SU-DHL-6 (cell line): Measurements from ENCODE around the gene CLTA.

Experiments
- H2AFZ ChIP-seq: fragments of 200-600 bp; sonication (generic); 2 replicates; pipeline ENCODE4 v1.6.1; 2014; ENCODE audit warnings: low read depth, mild to moderate bottlenecking, moderate library complexity, mixed read lengths, antibody characterized with exemption, low read length; ENCODE audit not compliant: severe bottlenecking
- H3F3A ChIP-seq: fragments of 200-600 bp; shearing (Covaris generic); 2 replicates; pipeline ENCODE4 v1.6.0; 2016; ENCODE audit warnings: antibody characterized with exemption, mild to moderate bottlenecking; ENCODE audit not compliant: insufficient read depth
- H3K27ac ChIP-seq: fragments of 200-600 bp; sonication (generic); 2 replicates; pipeline ENCODE4 v1.5.1; 2016; ENCODE audit warnings: low read depth, mild to moderate bottlenecking, low read length, moderate library complexity, mixed read lengths
- H3K27me3 ChIP-seq: fragments of 200-600 bp; sonication (generic), shearing (Covaris generic); 2 replicates; pipeline ENCODE4 v1.6.0; 2014; ENCODE audit warnings: mild to moderate bottlenecking, low read length
- H3K36me3 ChIP-seq: fragments of 200-600 bp; sonication (generic); 2 replicates; pipeline ENCODE4 v1.6.1; 2014; ENCODE audit warnings: mild to moderate bottlenecking, low read length, mixed read lengths
- H3K4me2 ChIP-seq: fragments of 300-600, 200-600 bp; shearing (Covaris generic), sonication (generic); 2 replicates; pipeline ENCODE4 v1.6.0; 2014; ENCODE audit warnings: low read length, low read depth, mild to moderate bottlenecking; ENCODE audit not compliant: poor library complexity, severe bottlenecking
- H3K4me3 ChIP-seq: fragments of 200-600 bp; sonication (generic); 2 replicates; pipeline ENCODE4 v1.5.1; 2014; ENCODE audit warnings: antibody characterized with exemption, low read length, mild to moderate bottlenecking, mixed read lengths; ENCODE audit not compliant: insufficient read depth, poor library complexity, severe bottlenecking
- H3K79me2 ChIP-seq: fragments of 200-600 bp; sonication (generic); 2 replicates; pipeline ENCODE4 v1.6.1; 2014; ENCODE audit warnings: mild to moderate bottlenecking, low read length, moderate library complexity; ENCODE audit not compliant: insufficient read depth
- H3K9ac ChIP-seq: fragments of 200-600 bp; sonication (generic); 2 replicates; pipeline ENCODE4 v1.7.0; 2014; ENCODE audit warnings: mild to moderate bottlenecking, low read length
- H3K9me2 ChIP-seq: fragments of 200-600 bp; sonication (generic); replicated peaks from 2 replicates; pipeline ENCODE4 v1.6.1; 2014; ENCODE audit warnings: low read length; ENCODE audit not compliant: insufficient read depth
- H3K9me3 ChIP-seq: fragments of 200-600 bp; sonication (generic); 2 replicates; pipeline ENCODE4 v1.6.1; 2014; ENCODE audit warnings: low read length, mixed read lengths; ENCODE audit not compliant: insufficient read depth
- H4K20me1 ChIP-seq: fragments of 200-600 bp; sonication (generic); 2 replicates; pipeline ENCODE4 v1.6.1; 2014; ENCODE audit warnings: low read depth, mild to moderate bottlenecking, antibody characterized with exemption, low read length, moderate library complexity, mixed read lengths
- EZH2phosphoT487 ChIP-seq: fragments of 200-600 bp; sonication (generic), shearing (Covaris generic); conservative IDR thresholded peaks from 2 replicates; pipeline ENCODE4 v1.6.1; 2018; ENCODE audit warnings: mild to moderate bottlenecking, antibody characterized with exemption, low read length, moderate library complexity, mixed read lengths
- TF ChIP-seq, protein P1 (sequence below): fragments of 200-600 bp; sonication (generic); IDR thresholded peaks from one replicate; pipeline ENCODE4 v1.5.1; 2017; ENCODE audit warnings: antibody characterized with exemption, mild to moderate bottlenecking, low read length, moderate library complexity; ENCODE audit not compliant: insufficient read depth, poor library complexity, severe bottlenecking

The CLTA gene

DNA sequence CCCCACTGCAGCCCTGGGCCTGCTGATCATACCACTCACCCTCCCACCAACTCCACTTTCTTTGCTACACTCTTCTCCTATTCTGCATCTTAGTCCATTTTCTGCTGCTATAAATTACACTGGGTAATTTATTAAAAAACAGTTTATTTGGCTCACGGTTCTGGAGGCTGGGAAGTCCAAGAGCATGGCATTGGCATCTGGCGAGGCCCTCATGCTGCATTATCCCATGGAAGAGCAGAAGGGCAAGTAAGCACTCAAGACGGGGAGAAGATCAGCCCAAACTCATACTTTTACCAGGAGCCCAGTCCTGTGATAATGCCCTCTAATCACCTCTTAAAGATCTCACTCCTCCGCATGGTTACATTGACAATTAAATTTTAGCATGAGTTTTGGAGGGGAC lies 44.8 kb upstream of the CLTA start:
- Histone ChIP-seq H4K20me1 (no peaks in the 10 kb centered on the region), H2AFZ (no peak overlapping the region), H3K4me3 (no peak overlapping the region), H3K79me2 (no peaks in the 10 kb centered on the region), H3K9ac (no peak overlapping the region), H3F3A (no peaks in the 10 kb centered on the region), H3K36me3 (no peaks in the 10 kb centered on the region), H3K27ac (no peak overlapping the region), H3K4me2 (no peak overlapping the region), H3K9me3 (no peaks in the 10 kb centered on the region), H3K9me2 (no peaks in the 10 kb centered on the region), H3K27me3 (no peaks in the 10 kb centered on the region)
- no peak for TF ChIP-seq EZH2phosphoT487
- TF ChIP-seq, protein P1, sequence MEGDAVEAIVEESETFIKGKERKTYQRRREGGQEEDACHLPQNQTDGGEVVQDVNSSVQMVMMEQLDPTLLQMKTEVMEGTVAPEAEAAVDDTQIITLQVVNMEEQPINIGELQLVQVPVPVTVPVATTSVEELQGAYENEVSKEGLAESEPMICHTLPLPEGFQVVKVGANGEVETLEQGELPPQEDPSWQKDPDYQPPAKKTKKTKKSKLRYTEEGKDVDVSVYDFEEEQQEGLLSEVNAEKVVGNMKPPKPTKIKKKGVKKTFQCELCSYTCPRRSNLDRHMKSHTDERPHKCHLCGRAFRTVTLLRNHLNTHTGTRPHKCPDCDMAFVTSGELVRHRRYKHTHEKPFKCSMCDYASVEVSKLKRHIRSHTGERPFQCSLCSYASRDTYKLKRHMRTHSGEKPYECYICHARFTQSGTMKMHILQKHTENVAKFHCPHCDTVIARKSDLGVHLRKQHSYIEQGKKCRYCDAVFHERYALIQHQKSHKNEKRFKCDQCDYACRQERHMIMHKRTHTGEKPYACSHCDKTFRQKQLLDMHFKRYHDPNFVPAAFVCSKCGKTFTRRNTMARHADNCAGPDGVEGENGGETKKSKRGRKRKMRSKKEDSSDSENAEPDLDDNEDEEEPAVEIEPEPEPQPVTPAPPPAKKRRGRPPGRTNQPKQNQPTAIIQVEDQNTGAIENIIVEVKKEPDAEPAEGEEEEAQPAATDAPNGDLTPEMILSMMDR, result no peak

DNA sequence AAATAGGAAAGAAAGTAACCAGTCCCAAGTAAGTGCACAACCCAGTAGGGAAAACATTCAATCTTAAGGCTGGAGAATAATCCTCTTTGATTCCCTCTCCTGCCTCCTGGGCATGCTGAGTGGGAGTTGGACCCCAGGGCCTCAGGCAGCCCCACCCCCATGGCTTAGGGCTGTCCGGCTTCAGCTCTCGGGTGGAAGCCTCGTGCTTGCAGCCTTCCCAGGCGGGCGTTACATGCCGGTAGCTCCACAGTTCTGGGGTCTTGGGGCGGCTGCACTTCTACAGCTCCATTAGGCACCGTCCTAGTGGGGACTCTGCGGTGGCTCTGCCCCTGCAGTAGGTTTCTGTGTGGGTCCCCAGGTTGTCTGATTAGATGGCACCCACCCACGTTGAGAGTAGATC lies 44.1 kb upstream of the CLTA start:
- H3K9ac ChIP-seq, result no peak overlapping the region
- no peak overlapping the region for H2AFZ ChIP-seq
- no peaks in the 10 kb centered on the region for H3K9me2 ChIP-seq
- H3K9me3 ChIP-seq, result no peaks in the 10 kb centered on the region
- no peak overlapping the region for H3K27ac ChIP-seq
- H3F3A ChIP-seq, result no peaks in the 10 kb centered on the region
- H4K20me1 ChIP-seq, result no peaks in the 10 kb centered on the region
- no peak overlapping the region for H3K4me2 ChIP-seq
- TF ChIP-seq, protein P1, result no peak
- no peak for TF ChIP-seq EZH2phosphoT487
- H3K4me3 ChIP-seq, result no peak overlapping the region
- no peaks in the 10 kb centered on the region for H3K79me2 ChIP-seq
- H3K27me3 ChIP-seq, result no peaks in the 10 kb centered on the region
- no peaks in the 10 kb centered on the region for H3K36me3 ChIP-seq

DNA sequence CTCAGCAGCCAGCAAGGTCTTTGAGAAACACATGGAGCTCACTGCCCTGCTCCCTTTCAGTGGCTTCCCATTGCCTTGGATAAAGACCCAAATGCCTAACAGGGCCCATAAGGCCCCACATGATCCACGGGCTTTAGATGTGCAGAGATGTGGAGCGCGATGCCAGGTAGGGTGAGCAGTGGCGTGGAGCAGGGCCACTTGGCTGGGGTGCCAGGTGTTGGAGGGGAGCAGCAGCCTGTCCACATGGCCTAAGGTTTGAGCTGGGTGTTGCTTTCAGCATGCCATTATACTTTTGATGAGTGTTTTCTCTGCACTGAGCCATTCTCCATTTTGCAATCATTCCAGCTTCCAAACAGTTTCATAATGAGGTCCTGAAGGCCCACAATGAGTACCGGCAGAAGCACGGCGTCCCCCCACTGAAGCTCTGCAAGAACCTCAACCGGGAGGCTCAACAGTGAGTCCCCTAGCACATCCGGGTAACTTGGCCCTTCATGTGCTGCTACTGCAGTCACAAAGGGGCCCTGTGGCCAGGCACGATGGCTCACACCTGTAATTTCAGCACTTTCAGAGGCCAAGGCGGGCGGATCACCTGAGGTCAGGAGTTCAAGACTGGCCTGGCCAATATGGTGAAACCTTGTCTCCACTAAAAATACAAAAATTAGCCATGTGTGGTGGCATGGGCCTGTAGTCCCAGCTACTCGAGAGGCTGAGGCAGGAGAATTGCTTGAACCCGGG lies 43.1 kb upstream of the CLTA start:
- H3K4me3 ChIP-seq, result no peak overlapping the region
- no peaks in the 10 kb centered on the region for H3F3A ChIP-seq
- no peaks in the 10 kb centered on the region for H3K36me3 ChIP-seq
- H3K9ac ChIP-seq, result no peak overlapping the region
- H3K27ac ChIP-seq, result no peak overlapping the region
- no peaks in the 10 kb centered on the region for H3K9me2 ChIP-seq
- TF ChIP-seq, protein P1, result no peak
- no peak for TF ChIP-seq EZH2phosphoT487
- H3K4me2 ChIP-seq, result no peak overlapping the region
- no peaks in the 10 kb centered on the region for H4K20me1 ChIP-seq
- H3K27me3 ChIP-seq, result no peaks in the 10 kb centered on the region
- no peaks in the 10 kb centered on the region for H3K79me2 ChIP-seq
- no peak overlapping the region for H2AFZ ChIP-seq
- no peaks in the 10 kb centered on the region for H3K9me3 ChIP-seq
